HCT116 (cell line): Measurements from ENCODE around the gene SLC25A31. TPM values are rescaled to one million over a fixed set of nuclear protein-coding genes. Genes with fewer than 3 reads are reported as not detected.

ENCODE experiments used
- ATAC-seq: fragments of 200-7000 bp; cut with Tn5 transposase; 2 replicates; pipeline ENCODE4 v1.9.1; 2020; ENCODE audit warnings: mild to moderate bottlenecking, moderate library complexity
- BruUV-seq: library from RNA; stranded (reverse); fragments of 400-500 nt; replicated peaks from 2 replicates; lab custom pipeline; 2021; lab: Mats Ljungman, UMichigan
- CTCF ChIA-PET: fragments of 300-600 bp; sonication (Branson Sonifier 250); formaldehyde crosslinking; loops from one replicate; lab custom pipeline; 2021; ENCODE audit warnings: antibody characterized with exemption; lab: Charles Lee
- POLR2A ChIA-PET: fragments of 300-600, 350-600 bp; sonication (Branson Sonifier 250); formaldehyde crosslinking; loops from one replicate; lab custom pipeline; 2021; ENCODE audit warnings: antibody characterized with exemption; lab: Charles Lee
- RAD21 ChIA-PET, 2 experiments: fragments of 300-600 bp; sonication (Branson Sonifier 250); formaldehyde crosslinking; loops; one replicate each; lab custom pipeline; 2023; ENCODE audit warnings: low total read pairs in 2 of 2; ENCODE audit not compliant: uncharacterized antibody in 2 of 2, unreplicated experiment in 2 of 2, low non-redundant PET in 1 of 2; lab: Charles Lee
- DNase-seq: peaks from one replicate; pipeline ENCODE4 v3.0.0-alpha.2; 2010; ENCODE audit warnings: low read depth, low spot score
- H2AFZ ChIP-seq: fragments of 200-600 bp; shearing (Covaris generic), sonication (generic); 2 replicates; pipeline ENCODE4 v1.6.1; 2017; ENCODE audit warnings: low read depth, mixed run types, mixed read lengths, antibody characterized with exemption, low read length; ENCODE audit not compliant: poor library complexity, severe bottlenecking
- H3K27ac ChIP-seq: 2 replicates; pipeline ENCODE4 v1.5.1; 2012; ENCODE audit warnings: low read depth, low read length
- H3K27me3 ChIP-seq: fragments of 200-600 bp; sonication (generic); 2 replicates; pipeline ENCODE4 v1.6.1; 2016; ENCODE audit warnings: mixed run types, low read length, mixed read lengths; ENCODE audit not compliant: insufficient read depth
- H3K36me3 ChIP-seq, 2 experiments: fragments of 200-500 bp in 1 of 2; fragments of 200-600 bp in 1 of 2; sonication (Bioruptor generic) in 1 of 2; sonication (generic) in 1 of 2; 2 replicates each; pipeline versions ENCODE4 v1.5.1 to v1.6.1; 2014 to 2016; ENCODE audit warnings: low read length in 2 of 2, inconsistent platforms in 1 of 2, mixed read lengths in 1 of 2, mixed run types in 1 of 2; ENCODE audit not compliant: insufficient read depth in 2 of 2, control insufficient read depth in 1 of 2
- H3K4me1 ChIP-seq, 2 experiments: fragments of 200-600 bp in 1 of 2; sonication (generic) in 1 of 2; 2 replicates each; pipeline versions ENCODE4 v1.5.1 to v1.6.1; 2012 to 2017; ENCODE audit warnings: low read length in 2 of 2, inconsistent platforms in 1 of 2, mild to moderate bottlenecking in 1 of 2, mixed read lengths in 1 of 2, mixed run types in 1 of 2, moderate library complexity in 1 of 2; ENCODE audit not compliant: insufficient read depth in 2 of 2, control insufficient read depth in 1 of 2
- H3K4me2 ChIP-seq: fragments of 200-600 bp; sonication (generic); 2 replicates; pipeline ENCODE4 v1.6.1; 2017; ENCODE audit warnings: mixed run types, low read length, mixed read lengths
- H3K4me3 ChIP-seq, 2 experiments: fragments of 200-600 bp in 1 of 2; sonication (generic) in 1 of 2; replicated peaks in 1 of 2; 2 replicates each; pipeline ENCODE4 v1.5.1; 2011 to 2016; ENCODE audit warnings: low read length in 2 of 2, control low read depth in 1 of 2, low read depth in 1 of 2, mild to moderate bottlenecking in 1 of 2, mixed read lengths in 1 of 2, mixed run types in 1 of 2
- H3K79me2 ChIP-seq: fragments of 200-600 bp; sonication (generic); 2 replicates; pipeline ENCODE4 v1.6.1; 2017; ENCODE audit warnings: mild to moderate bottlenecking, mixed run types, low read length, moderate library complexity, mixed read lengths; ENCODE audit not compliant: insufficient read depth
- H3K9ac ChIP-seq: fragments of 200-600 bp; sonication (generic); 2 replicates; pipeline ENCODE4 v1.6.1; 2016; ENCODE audit warnings: low read length, mixed read lengths
- H3K9me2 ChIP-seq: fragments of 200-600 bp; sonication (generic), shearing (Covaris generic); 2 replicates; pipeline ENCODE4 v1.6.1; 2017; ENCODE audit warnings: mixed run types, mild to moderate bottlenecking, moderate library complexity; ENCODE audit not compliant: insufficient read depth
- H3K9me3 ChIP-seq, 2 experiments: fragments of 200-500 bp in 1 of 2; fragments of 200-600 bp in 1 of 2; sonication (Bioruptor generic) in 1 of 2; sonication (generic) in 1 of 2; 2 replicates each; pipeline ENCODE4 v1.6.1; 2014 to 2017; ENCODE audit warnings: low read length in 2 of 2, mixed read lengths in 2 of 2, inconsistent platforms in 1 of 2, low read depth in 1 of 2, mild to moderate bottlenecking in 1 of 2, mixed run types in 1 of 2, moderate library complexity in 1 of 2; ENCODE audit not compliant: control insufficient read depth in 1 of 2, insufficient read depth in 1 of 2
- H4K20me1 ChIP-seq: fragments of 200-600 bp; sonication (generic), shearing (Covaris generic); 2 replicates; pipeline ENCODE4 v1.6.1; 2017; ENCODE audit warnings: mixed run types, mild to moderate bottlenecking, moderate library complexity; ENCODE audit not compliant: insufficient read depth
- ATF3 ChIP-seq: IDR thresholded peaks from 2 replicates; pipeline ENCODE4 v1.6.1; 2012
- CEBPB ChIP-seq: IDR thresholded peaks from 2 replicates; pipeline ENCODE4 v1.6.1; 2012; ENCODE audit warnings: low read depth
- EGR1 ChIP-seq: IDR thresholded peaks from 2 replicates; pipeline ENCODE4 v1.6.1; 2012; ENCODE audit warnings: low read depth
- ELF1 ChIP-seq: IDR thresholded peaks from 2 replicates; pipeline ENCODE4 v1.6.1; 2012; ENCODE audit warnings: low read depth, borderline replicate concordance
- EZH2 ChIP-seq: fragments of 200-600 bp; sonication (generic); IDR thresholded peaks from 2 replicates; pipeline ENCODE4 v1.6.1; 2017; ENCODE audit warnings: antibody characterized with exemption, mixed run types
- EZH2phosphoT487 ChIP-seq: fragments of 200-600 bp; IDR thresholded peaks from 2 replicates; pipeline ENCODE4 v1.6.1; 2018; ENCODE audit warnings: antibody characterized with exemption, borderline replicate concordance
- FOSL1 ChIP-seq: IDR thresholded peaks from 2 replicates; pipeline ENCODE4 v1.6.1; 2012; ENCODE audit warnings: low read depth
- JUND ChIP-seq: IDR thresholded peaks from 2 replicates; pipeline ENCODE4 v1.6.1; 2012
- MAX ChIP-seq: IDR thresholded peaks from 2 replicates; pipeline ENCODE4 v1.6.1; 2012
- POLR2AphosphoS5 ChIP-seq: IDR thresholded peaks from 2 replicates; pipeline ENCODE4 v1.6.1; 2011; ENCODE audit warnings: mild to moderate bottlenecking, low read depth, low read length, moderate library complexity
- REST ChIP-seq: IDR thresholded peaks from 2 replicates; pipeline ENCODE4 v1.6.1; 2012; ENCODE audit warnings: low read depth
- TCF7L2 ChIP-seq: IDR thresholded peaks from 2 replicates; pipeline ENCODE4 v1.7.0; 2011; ENCODE audit warnings: borderline replicate concordance, inconsistent platforms; ENCODE audit not compliant: insufficient read depth, insufficient read length; ENCODE audit errors: extremely low read depth
- YY1 ChIP-seq: IDR thresholded peaks from 2 replicates; pipeline ENCODE4 v1.6.1; 2011; ENCODE audit warnings: low read length, low read depth, moderate library complexity, mild to moderate bottlenecking; ENCODE audit not compliant: insufficient replicate concordance; ENCODE audit errors: extremely low read depth
- ZNF274 ChIP-seq: fragments of 200-500 bp; sonication (Bioruptor generic); IDR thresholded peaks from 2 replicates; pipeline ENCODE4 v1.6.1; 2014; ENCODE audit warnings: mild to moderate bottlenecking, low read depth, low read length, inconsistent platforms
- intact Hi-C: fragments of 100-400 bp; cut with micrococcal nuclease; formaldehyde crosslinking; loops from 2 replicates; pipeline ENCODE4 v1.10.0; 2022
- total RNA-seq: library from RNA; stranded (reverse); gene quantifications from one replicate; pipeline ENCODE4 v1.2.1, GENCODE V29; 2021; ENCODE audit not compliant: unreplicated experiment

Gene SLC25A31
- total RNA-seq, 1 experiment from 2014 or later: not detected

GRCh38 chr4:127747883-127748282 lies 17.7 kb downstream of the SLC25A31 start:
- RAD21 ChIA-PET: no interaction called here
- Histone ChIP-seq H3K9ac (no peak overlapping the region), H3K27ac (no peak overlapping the region), H3K9me2 (no peaks in the 10 kb centered on the region), H3K4me1 (no peaks in the 10 kb centered on the region), H3K27me3 (no peaks in the 10 kb centered on the region), H4K20me1 (no peaks in the 10 kb centered on the region), H3K4me2 (no peak overlapping the region), H2AFZ (no peak overlapping the region), H3K4me3 (no peak overlapping the region), H3K9me3 (0 out of 4 replicates have a peak, but pooled peaks cover 0 to 3% of the 10 kb centered on the region in 2 experiments), H3K36me3 (no peaks in the 10 kb centered on the region), H3K79me2 (no peaks in the 10 kb centered on the region)
- BruUV-seq: no TSS peak
- TF ChIP-seq REST (no peak), TCF7L2 (no peak), MAX (no peak), YY1 (no peak), EZH2phosphoT487 (no peak), ATF3 (no peak), ELF1 (no peak), JUND (no peak), ZNF274 (no peak), EGR1 (no peak), CEBPB (no peak), FOSL1 (no peak), POLR2AphosphoS5 (no peak), EZH2 (no peak)
- POLR2A ChIA-PET: no interaction called here
- CTCF ChIA-PET: no interaction called here
- DNase-seq: no peak
- ATAC-seq: no peak
- intact Hi-C loops: no loop called here
